Activated naive CD8-positive, alpha-beta T cell (primary cell): ENCODE measurements around the gene LRRC4B.
"Not testable (repeated sequence)": the region's sequence is repeated elsewhere in the genome, so short reads cannot be mapped to it uniquely, and the experiment has no call there.

Source experiments
- H3K27ac Mint-ChIP-seq: one replicate; pipeline ENCODE4 v1.8.0; 2021; ENCODE audit warnings: mixed read lengths
- H3K27me3 Mint-ChIP-seq: one replicate; pipeline ENCODE4 v1.8.0; 2021; ENCODE audit warnings: mixed read lengths
- H3K36me3 Mint-ChIP-seq: one replicate; pipeline ENCODE4 v1.8.0; 2021; ENCODE audit warnings: mixed read lengths
- H3K4me1 Mint-ChIP-seq: one replicate; pipeline ENCODE4 v1.8.0; 2021; ENCODE audit warnings: low read depth, mixed read lengths
- H3K4me3 Mint-ChIP-seq: one replicate; pipeline ENCODE4 v1.8.0; 2021; ENCODE audit warnings: mild to moderate bottlenecking, mixed read lengths
- H3K9me3 Mint-ChIP-seq: one replicate; pipeline ENCODE4 v1.8.0; 2021; ENCODE audit warnings: low read depth, mixed read lengths

Gene LRRC4B

GRCh38 chr19:50473336-50473735 is 94.9 kb downstream of the LRRC4B start:
- H3K36me3 Mint-ChIP-seq, H3K27me3 Mint-ChIP-seq, H3K9me3 Mint-ChIP-seq, H3K4me3 Mint-ChIP-seq, H3K27ac Mint-ChIP-seq: not testable (repeated sequence)
- peaks cover 15% of the 10 kb centered on the region for H3K4me1 Mint-ChIP-seq

- Mint-ChIP-seq H3K9me3 (no peaks in the 10 kb centered on the region), H3K27ac (no peak overlapping the region), H3K36me3 (no peaks in the 10 kb centered on the region), H3K4me1 (no peaks in the 10 kb centered on the region), H3K4me3 (no peak overlapping the region), H3K27me3 (no peaks in the 10 kb centered on the region)
Measured at GRCh38 chr19:50468818-50469217, 99.4 kb downstream of the LRRC4B start.

- Mint-ChIP-seq H3K4me1 (no peaks in the 10 kb centered on the region), H3K4me3 (no peak overlapping the region), H3K9me3 (no peaks in the 10 kb centered on the region), H3K27ac (no peak overlapping the region), H3K27me3 (peaks cover 2% of the 10 kb centered on the region), H3K36me3 (no peaks in the 10 kb centered on the region)
Measured at GRCh38 chr19:50467566-50467965, 100.7 kb downstream of the LRRC4B start.
